ENCODE measurements around the gene MPHOSPH9.

Gene MPHOSPH9

DNA sequence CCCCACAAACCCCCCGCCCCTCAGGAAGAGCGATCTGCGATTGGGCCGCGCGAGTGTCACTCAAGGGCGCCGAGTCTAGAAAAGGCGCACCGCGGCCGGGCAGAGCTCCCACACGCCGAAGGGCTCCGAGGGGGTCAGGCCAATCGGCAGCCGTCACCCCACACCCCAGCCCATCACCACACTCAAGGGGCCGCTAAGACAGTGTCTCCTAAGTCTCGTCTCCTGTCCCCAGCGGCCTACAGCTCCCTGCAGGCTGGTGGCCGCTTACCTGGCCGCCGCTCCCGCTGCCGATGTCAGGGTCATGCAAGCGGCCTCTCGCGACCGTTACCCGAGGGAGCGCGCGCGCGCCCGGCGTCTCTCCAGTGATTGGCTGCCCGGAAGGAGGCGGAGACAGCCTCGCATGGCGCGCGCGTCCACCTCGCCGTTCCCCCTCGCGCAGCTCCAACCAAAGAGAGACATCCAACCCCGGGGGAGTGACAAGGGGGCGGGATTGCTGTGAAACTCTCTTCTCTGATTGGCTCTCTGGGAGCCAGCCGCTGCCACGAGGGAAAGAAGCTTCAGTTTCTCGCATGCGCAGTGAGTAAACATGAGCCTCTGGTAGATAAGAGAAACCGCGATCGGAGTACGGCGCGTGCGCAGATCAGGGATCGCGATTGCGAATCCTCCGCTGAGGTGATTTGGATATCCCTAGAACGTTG is at the start of gene MPHOSPH9, which contains the start of gene MTRFR:
Gene MPHOSPH9 (minus strand): TSS at position 335 of the 698 bp plus-strand sequence. CDS start 2,777 bp downstream, outside the sequence.
Gene MTRFR (plus strand): TSS at position 630 of the 698 bp plus-strand sequence. CDS start 20,239 bp downstream, outside the sequence.
- DNase-seq = peak; percentile 98

GRCh38 chr12:123282111-123282510 is 49.2 kb upstream of the MPHOSPH9 start:
- no peak for DNase-seq

DNA sequence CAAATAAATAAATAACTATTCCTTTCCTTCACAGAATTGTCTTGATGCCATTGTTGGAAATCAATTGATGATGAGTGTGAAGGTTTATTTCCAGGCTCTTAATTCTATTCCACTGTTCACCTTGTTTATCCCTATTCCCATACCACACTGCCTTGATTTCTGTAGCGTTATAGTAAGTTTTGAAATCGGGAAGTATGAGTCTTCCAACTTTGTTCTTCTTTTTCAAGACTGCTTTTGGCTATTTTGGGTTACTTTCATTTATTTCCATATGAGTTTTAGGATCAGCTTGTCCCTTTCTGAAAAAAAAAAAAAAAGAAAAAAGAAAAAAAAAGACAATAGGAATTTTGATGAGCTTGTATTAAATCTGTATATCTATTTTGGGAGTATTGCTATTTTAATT is 48.0 kb upstream of the MPHOSPH9 start:
- no peak for DNase-seq

GRCh38 chr12:123278101-123278627 is 45.2 kb upstream of the MPHOSPH9 start:
- no peak for DNase-seq

- no peak for DNase-seq
These were observed 40.2 kb upstream of the MPHOSPH9 start for GRCh38 chr12:123273166-123273565.

DNA sequence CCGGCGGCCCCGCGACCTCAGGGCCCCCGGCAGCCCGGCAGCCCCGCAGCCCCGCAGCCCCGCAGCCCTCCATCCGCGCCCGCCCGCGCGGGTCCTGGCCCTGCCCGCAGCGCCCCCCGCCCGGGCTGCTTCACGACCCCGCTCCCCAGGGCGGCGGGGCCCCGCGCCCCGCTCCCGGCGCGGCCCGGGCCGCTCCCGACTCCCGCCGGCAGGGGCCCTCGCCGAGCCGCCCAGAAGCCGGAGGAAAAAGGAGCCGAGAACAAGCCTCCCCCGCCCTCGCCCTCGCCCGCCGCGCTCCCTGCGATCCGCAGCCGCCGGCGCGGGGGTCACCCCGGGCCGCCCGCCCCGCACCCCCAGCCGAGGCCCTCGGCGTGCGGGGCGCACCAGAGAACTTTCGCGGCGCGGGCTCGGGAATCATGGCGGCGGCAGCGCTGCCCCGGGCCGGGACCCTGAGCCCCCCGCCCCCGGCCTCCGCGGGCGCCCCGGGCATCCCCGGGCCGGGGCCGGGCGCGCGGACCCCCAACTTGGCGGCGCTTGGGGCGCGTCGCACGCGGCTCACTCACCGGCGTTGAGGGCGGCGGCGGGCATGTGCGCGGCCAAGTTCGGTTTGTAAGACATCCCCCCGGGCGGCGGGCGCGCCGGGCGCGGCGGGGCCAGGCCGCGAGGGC is 38.2 kb upstream of the MPHOSPH9 start:
- no peak for DNase-seq

DNA sequence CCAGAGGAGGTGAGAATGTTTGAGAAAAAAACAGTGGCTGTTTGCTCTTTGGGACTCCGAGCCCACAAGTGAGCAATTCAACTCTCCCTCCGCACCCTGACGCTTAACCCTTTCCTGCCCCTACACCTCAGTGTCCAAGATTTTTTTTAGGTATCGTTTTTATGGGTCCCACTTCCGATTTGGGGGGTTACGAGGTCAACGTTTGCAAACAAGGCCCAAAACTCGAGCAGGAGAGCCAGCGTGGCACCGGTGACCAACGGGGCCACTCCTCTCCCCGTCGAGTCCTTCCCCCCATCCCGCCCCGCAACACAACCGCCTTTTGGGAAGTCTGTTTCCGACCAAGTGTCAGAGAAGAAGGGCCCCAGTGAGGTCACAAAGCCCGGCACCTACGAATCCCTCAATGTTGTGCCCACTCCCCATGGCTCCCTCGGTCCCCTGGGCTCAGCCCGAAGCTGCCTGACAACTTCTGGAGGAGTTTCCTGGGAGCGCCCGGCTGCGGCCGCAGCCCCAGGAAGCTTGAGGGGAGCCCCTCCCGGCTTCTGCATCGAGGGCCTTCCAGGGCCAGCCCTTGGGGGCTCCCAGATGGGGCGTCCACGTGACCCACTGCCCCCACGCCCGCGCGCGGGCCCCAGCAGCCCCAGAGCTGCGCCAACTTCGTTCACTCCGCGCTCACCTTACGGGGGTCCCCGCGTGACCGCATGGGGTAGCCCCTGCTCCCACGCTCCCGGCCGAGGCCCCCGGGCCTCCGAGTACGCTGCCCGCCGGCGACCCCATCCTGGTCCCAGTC is 37.5 kb upstream of the MPHOSPH9 start:
- DNase-seq = peak; percentile 31

- no peak for DNase-seq
These were observed 36.9 kb upstream of the MPHOSPH9 start for GRCh38 chr12:123269896-123270213.

DNA sequence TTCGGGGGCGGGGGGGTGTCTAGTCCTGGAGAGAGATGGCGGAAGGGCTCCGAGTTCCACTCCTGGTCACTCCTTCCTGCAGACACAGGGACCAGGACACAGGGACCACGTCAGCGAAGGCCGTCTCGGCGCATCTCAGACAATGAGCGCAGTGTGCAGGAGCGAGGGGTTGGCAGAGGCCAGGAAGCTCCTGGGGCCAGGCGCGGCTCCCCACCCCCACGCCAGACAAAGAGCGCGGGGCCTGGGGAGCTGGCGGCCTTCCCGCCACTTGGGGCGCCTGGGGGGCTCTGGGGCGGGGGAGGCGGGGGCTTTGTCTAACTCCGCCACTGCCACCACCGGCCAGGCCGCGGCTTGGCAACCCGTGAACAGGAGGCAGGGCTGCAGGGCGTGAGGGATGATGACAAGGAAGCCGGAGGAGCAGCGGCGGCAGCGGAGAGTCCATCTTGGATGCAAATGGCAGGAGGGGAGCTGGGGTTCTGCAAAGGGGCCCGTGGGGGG is 36.5 kb upstream of the MPHOSPH9 start:
- DNase-seq = peak; percentile 76

- DNase-seq = no peak
These were observed 35.9 kb upstream of the MPHOSPH9 start for GRCh38 chr12:123268850-123269249.

DNA sequence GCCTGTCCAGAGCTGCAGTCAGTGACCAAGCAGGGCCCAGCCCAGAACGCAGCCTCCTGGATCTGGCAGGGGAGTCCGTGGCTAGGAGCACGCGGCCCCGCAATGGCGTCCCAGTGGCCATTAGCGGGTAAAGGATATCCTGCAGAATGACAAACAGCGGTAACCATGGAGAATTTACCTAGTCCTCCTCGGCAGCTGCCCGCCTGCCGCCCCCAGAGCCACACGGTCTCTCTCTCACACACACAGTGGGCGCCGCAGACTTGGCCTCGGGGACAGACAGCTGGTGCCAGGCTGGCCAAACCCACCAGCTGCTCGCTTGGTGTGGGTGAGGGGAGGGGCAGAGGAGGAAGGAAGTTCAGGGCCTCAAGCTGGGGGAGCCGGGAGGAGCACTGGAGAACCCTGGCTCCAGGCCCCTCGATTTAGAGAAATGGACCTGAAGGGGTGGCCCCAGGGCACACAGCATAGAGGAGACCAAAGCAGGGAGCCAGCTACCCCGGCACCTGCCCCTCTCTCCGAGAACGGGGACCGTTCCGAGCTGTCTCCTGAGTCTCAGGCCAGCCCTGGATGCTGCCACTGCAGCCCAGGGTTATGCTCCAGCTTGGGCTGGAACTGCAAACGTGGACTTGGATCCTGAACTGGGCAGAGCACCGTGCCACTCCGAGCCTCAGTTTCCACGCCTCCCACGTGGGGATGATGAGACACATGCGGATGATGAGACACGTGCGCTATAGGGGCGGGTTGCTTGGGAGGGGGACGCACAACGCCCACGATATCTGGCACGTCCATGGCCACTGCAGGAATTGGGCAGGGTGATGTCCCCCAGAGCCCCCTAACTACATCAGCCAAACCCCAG is 35.3 kb upstream of the MPHOSPH9 start:
- peak; percentile 36 for DNase-seq

DNA sequence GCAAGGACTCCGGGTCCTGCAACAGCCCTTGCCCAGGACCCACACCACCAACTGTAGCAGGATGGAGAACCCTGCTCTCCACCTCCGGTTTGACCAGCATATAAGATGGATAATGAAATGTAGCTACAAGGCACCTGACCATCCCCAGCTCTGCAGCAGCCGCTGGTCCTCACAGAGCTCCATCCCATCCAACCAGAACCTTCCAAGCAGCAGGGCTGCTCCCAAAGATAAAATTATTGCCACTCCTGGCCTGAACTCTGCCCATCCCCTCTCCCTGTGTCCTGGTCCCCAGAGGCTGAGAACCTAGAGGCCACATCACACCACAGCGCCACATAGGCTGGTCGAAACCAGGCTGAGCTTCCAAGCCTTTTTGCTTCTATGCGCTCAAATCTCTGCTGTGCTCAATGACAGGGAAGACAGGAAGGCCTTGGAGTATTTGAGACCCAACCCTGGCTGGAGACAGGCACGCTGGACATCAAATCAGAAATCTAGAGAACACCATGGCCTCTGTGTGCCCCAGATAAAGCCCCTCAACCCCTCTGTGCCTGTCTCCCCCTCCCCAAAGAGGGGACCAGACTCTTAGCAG is 34.5 kb upstream of the MPHOSPH9 start:
- DNase-seq = no peak

DNA sequence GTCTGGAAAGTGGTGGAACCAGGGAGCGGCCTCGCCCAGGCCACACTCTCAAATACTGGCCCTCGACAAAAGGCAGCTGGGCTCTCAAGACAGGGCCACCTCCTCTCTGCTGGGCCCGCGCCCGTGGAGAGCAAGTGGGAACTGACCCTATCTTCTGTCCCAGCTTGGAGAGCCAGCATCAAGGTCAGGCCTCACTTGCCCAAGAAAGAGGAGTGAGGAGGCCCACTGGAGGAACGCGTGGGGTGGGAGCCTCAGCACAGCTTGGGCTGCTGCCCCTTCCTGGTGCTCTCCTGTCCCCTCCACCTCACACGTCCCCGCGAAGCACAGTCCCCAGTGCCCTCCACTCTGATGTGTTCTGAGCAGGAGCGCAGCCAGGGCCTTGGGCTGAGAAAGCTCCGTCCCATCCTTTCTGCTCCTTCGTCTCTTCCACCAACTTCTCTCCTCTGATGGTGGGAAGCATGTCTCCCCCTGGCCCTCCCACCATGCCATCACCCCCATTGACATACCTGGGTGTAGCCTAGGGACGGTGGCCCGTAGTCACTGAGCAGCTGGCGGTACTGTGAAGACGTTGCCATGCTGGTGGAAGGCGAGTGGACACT is 33.8 kb upstream of the MPHOSPH9 start:
- no peak for DNase-seq

DNA sequence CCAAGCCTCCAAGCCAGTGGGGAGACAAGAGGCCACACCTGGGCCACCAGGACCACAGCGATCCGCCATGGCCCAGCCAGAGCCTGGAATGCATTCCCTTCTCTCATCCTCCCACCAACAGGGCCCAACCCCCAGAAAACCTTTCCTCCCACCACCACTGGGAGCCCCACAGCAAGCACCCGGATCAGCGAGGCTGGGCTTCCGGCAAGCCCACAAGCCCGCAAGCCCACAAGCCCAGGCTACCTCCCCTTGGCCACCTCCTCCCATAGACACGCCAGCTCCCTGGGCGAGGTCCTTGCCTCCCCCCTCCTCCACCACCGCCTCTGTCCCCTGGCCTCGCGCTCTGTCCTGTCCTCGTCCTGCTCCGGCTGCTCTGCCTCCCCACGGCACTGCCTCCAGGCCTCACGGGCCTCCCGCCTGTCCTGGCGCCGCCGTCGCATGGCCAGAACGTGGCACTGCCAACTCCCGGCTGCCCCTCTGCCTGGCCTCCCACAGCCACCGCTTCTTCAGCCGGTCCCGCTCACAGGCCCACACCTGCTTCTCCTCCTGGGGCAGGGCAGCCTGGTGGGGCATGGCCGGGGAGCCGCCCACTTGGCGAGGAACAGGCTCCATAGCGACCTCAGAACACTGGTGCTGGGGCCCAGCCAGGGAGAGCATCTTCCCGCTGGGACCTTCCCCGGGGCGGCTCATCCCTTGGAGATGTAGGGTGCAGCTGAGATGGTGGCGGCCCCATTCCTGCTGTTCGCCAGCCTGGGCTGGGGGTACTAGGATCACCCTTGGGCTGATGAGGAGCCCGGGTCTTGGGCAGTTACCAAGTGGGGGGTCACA is 33.1 kb upstream of the MPHOSPH9 start:
- no peak for DNase-seq

DNA sequence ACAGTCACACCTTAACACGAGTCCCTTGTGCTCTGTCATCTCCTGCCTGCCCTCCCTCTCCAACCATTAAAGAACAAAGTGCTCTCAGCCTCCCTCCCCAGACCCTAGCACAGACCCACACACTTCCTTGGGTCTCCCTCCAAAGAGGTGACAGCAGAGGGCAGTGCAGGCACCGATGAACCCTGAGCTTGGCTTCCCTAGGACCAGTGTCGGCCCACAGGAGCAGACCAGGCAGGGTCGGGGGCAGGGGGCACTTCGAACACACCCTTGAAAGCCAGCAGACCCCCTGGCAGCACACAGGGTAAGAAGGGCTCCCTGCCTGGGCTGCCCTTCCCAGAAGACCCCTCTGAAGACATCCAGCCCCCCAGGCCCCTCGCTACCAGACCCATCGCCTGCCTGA is 31.7 kb upstream of the MPHOSPH9 start:
- DNase-seq = no peak

DNA sequence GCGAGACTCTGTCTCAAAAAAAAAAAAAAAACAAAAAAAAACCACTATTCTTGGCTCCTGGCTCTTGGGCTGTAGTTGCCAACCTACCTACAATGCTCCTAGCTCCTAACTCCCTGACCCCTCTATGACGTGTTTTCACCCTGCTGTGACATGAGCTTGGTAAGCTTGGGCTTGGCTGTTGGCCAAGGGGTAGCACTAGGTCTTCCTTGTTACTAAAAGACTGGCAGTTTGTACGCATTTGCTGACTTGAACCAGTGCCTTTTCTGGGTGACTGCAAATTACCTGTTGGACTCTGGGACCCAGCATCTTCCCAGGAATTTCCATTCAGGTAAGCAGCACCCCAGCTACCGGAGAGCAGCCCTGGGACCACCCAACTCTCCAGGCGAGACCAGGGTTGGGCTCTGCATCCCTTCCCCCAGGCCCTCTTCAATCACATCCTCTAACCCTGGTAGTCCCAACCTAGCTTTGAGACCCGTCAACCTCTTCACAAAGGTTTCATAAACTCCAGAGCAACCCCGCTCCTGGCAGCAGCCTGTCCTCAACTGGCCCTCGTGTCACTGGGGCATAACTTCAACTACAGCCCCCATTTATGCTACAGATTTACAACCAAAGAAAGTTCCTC is 30.4 kb upstream of the MPHOSPH9 start:
- DNase-seq = no peak

DNA sequence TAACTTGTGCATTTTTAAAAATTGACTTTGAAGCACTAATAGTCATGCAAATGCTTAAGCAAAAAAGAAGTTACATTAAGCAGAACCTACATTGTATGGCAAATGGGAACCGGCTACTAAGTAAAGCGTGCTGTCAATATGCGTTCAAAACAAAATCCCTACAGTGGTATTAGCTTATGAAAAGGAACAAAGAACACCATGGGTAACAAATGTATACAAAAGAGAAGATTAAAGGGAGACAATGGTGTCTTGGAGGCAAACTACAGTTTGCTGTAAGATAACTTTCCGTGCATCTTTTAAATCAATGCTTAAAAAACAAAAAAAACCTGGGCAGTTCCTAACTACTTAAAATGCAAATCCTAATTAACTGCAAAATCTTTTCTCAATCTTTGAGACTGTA is 28.3 kb upstream of the MPHOSPH9 start:
- DNase-seq = no peak

GRCh38 chr12:123260081-123260480 is 27.1 kb upstream of the MPHOSPH9 start:
- no peak for DNase-seq

DNA sequence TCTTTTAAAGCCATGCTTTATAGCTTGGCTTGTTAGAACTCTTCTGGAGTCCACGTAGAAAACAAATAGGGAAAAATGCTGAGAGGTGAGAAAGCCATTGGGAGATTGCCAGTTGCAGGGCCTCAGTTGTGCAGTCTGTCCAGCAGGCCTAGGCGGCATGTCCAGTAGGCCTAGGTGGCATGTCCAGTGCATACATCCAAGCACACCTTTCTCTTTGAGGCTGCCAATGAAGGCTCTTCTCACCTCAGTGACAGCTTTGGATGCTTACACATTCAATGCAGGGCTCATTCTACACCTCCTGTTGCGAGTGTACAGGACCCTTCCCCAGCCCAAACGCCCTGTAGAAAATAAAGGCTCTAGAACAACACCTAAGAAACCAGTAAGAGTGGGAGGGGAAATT is 25.7 kb upstream of the MPHOSPH9 start:
- no peak for DNase-seq

DNA sequence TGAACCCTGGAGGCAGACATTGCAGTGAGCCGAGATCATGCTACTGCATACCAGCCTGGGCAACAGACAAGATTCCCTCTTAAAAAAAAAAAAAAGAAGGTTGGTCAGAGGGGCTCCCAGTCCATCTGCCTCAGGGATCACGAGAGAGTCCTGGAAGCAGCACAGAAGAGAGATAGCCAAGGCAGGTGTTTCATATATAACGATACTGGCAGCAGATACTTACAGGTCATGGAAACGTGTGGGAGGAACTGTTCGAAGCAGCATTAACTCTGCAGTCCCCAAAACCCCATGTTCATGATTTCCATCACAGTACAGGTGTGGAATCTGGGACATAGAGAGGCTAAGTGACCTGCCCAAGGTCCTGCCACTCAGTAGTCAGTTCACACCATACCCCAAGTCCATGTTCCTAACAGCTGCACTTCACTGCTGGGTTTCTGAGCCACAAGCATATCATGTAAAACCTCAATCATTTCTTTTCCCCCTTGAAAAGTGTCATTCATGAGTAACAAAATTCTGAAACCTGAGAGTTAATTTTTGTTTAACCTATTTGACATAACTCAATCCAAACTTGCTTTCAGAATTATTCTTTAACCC is 22.0 kb upstream of the MPHOSPH9 start:
- no peak for DNase-seq
